CD4-positive, alpha-beta T cell (primary cell): ENCODE data around the gene CASZ1. TPM values are rescaled to one million over a fixed set of nuclear protein-coding genes. Genes with fewer than 3 reads are reported as not detected.

ENCODE experiments used
- ATAC-seq: fragments of 200-7000 bp; cut with Tn5 transposase; one replicate; pipeline ENCODE4 v1.10.0; 2022; ENCODE audit warnings: mild to moderate bottlenecking; ENCODE audit not compliant: poor library complexity
- CTCF ChIA-PET: fragments of 350-600 bp; sonication (Branson Sonifier 250); formaldehyde crosslinking; loops from one replicate; lab custom pipeline; 2021; ENCODE audit warnings: antibody characterized with exemption, inconsistent platforms; lab: Charles Lee
- POLR2A ChIA-PET: fragments of 350-600 bp; sonication (Branson Sonifier 250); formaldehyde crosslinking; loops from one replicate; lab custom pipeline; 2021; ENCODE audit warnings: antibody characterized with exemption, inconsistent platforms; lab: Charles Lee
- DNase-seq, 14 experiments: peaks; one replicate each; pipeline ENCODE4 v3.0.0-alpha.2; 2013 to 2020; ENCODE audit warnings: mixed read lengths in 2 of 14
- H3K27ac ChIP-seq, 2 donors: one replicate each; pipeline versions ENCODE4 v1.5.1 to v1.7.0; 2013; ENCODE audit warnings: low read length in 2 of 2, low read depth in 1 of 2, mild to moderate bottlenecking in 1 of 2
- H3K27me3 ChIP-seq, 2 experiments: 1 replicate in 1 of 2; 2 replicates in 1 of 2; pipeline versions ENCODE4 v1.6.1 to v1.7.0; 2013; ENCODE audit warnings: low read length in 2 of 2, control low read depth in 1 of 2, mild to moderate bottlenecking in 1 of 2, moderate library complexity in 1 of 2; ENCODE audit not compliant: insufficient read depth in 2 of 2, control insufficient read depth in 1 of 2
- H3K36me3 ChIP-seq: one replicate; pipeline ENCODE4 v1.6.1; 2013; ENCODE audit warnings: low read length, control low read depth; ENCODE audit not compliant: insufficient read depth
- H3K4me1 ChIP-seq: one replicate; pipeline ENCODE4 v1.6.1; 2013; ENCODE audit warnings: low read length, control low read depth; ENCODE audit not compliant: insufficient read depth
- H3K4me3 ChIP-seq: one replicate; pipeline ENCODE4 v1.5.1; 2013; ENCODE audit warnings: mild to moderate bottlenecking, low read length, moderate library complexity
- H3K9me3 ChIP-seq, 2 experiments: 1 replicate in 1 of 2; 2 replicates in 1 of 2; pipeline versions ENCODE4 v1.6.1 to v1.7.0; 2013; ENCODE audit warnings: low read length in 2 of 2, mild to moderate bottlenecking in 2 of 2, control low read depth in 1 of 2, moderate library complexity in 1 of 2; ENCODE audit not compliant: control insufficient read depth in 1 of 2, insufficient read depth in 1 of 2
- H3K27ac Mint-ChIP-seq: one replicate; pipeline ENCODE4 v1.8.0; 2020; ENCODE audit warnings: mixed read lengths
- H3K27me3 Mint-ChIP-seq: one replicate; pipeline ENCODE4 v1.8.0; 2021; ENCODE audit warnings: mixed read lengths
- H3K36me3 Mint-ChIP-seq: one replicate; pipeline ENCODE4 v1.8.0; 2021; ENCODE audit warnings: low read depth, mixed read lengths
- H3K4me1 Mint-ChIP-seq: one replicate; pipeline ENCODE4 v1.8.0; 2021; ENCODE audit warnings: low read depth, mixed read lengths
- H3K4me3 Mint-ChIP-seq: one replicate; pipeline ENCODE4 v1.8.0; 2020; ENCODE audit warnings: mild to moderate bottlenecking, mixed read lengths
- H3K9me3 Mint-ChIP-seq: one replicate; pipeline ENCODE4 v1.8.0; 2020; ENCODE audit warnings: mixed read lengths
- CTCF ChIP-seq: fragments of 200-600 bp; IDR thresholded peaks from one replicate; pipeline ENCODE4 v1.8.0; 2022; ENCODE audit warnings: antibody characterized with exemption, mild to moderate bottlenecking
- intact Hi-C, 2 experiments: fragments of 100-400 bp; cut with DNase I in 1 of 2; cut with micrococcal nuclease in 1 of 2; formaldehyde crosslinking; loops; one replicate each; pipeline versions ENCODE4 v1.15.1 to v1.9.0; 2023 to 2025; cut with DNase I, micrococcal nuclease
- total RNA-seq, 174 experiments: library from RNA in 2 of 174; stranded (reverse) in 2 of 174; gene quantifications; one replicate each; pipeline ENCODE4 v1.2.3 and lab custom pipeline; 2021 to 2026

CASZ1 gene
- total RNA-seq, 2 experiments from 2014 or later = 21.8 to 22.8 TPM

GRCh38 chr1:10631811-10632593, 164.4 kb downstream of the CASZ1 start:
- Mint-ChIP-seq H3K4me1 (no peaks in the 10 kb centered on the region), H3K27ac (no peak overlapping the region), H3K4me3 (no peak overlapping the region), H3K27me3 (no peaks in the 10 kb centered on the region), H3K36me3 (peaks cover 7% of the 10 kb centered on the region), H3K9me3 (no peaks in the 10 kb centered on the region)
- Histone ChIP-seq H3K27me3 (no peaks in the 10 kb centered on the region), H3K9me3 (no peaks in the 10 kb centered on the region), H3K27ac (no peak overlapping the region), H3K4me3 (no peak overlapping the region), H3K4me1 (no peaks in the 10 kb centered on the region), H3K36me3 (peaks cover 13% of the 10 kb centered on the region)
- DNase-seq (peak in 1 of 14 experiments; percentile 8), ATAC-seq (no peak)
- CTCF ChIA-PET = no interaction called here
- intact Hi-C loops = loop anchor here (5.0 to 10.0 kb wide), 2 partner anchors 117 to 130 kb away; no protein-coding TSS in a partner anchor
- POLR2A ChIA-PET = no interaction called here
- TF ChIP-seq CTCF = no peak

- POLR2A ChIA-PET = no interaction called here
- no peaks in the 10 kb centered on the region for H3K27me3 Mint-ChIP-seq
- H3K9me3 Mint-ChIP-seq = no peaks in the 10 kb centered on the region
- no peak overlapping the region for H3K4me3 Mint-ChIP-seq
- CTCF ChIA-PET = no interaction called here
- TF ChIP-seq CTCF = no peak
- H3K27me3 ChIP-seq = no peaks in the 10 kb centered on the region
- H3K27ac Mint-ChIP-seq = no peak overlapping the region
- peak in 1 of 14 experiments; percentile 9 for DNase-seq
- H3K9me3 ChIP-seq = no peaks in the 10 kb centered on the region
- ATAC-seq = no peak
- peaks cover 14% of the 10 kb centered on the region for H3K36me3 Mint-ChIP-seq
- intact Hi-C loops = loop anchor here (5.0 to 10.0 kb wide), 2 partner anchors 116 to 129 kb away; no protein-coding TSS in a partner anchor
- H3K4me3 ChIP-seq = no peak overlapping the region
- H3K27ac ChIP-seq = no peak overlapping the region
- H3K4me1 Mint-ChIP-seq = no peaks in the 10 kb centered on the region
- H3K36me3 ChIP-seq = peaks cover 13% of the 10 kb centered on the region
- no peaks in the 10 kb centered on the region for H3K4me1 ChIP-seq
These were observed 165.2 kb downstream of the CASZ1 start for GRCh38 chr1:10631121-10631810.

- Mint-ChIP-seq H3K36me3 (peaks cover 14% of the 10 kb centered on the region), H3K27me3 (no peaks in the 10 kb centered on the region), H3K9me3 (no peaks in the 10 kb centered on the region), H3K4me1 (no peaks in the 10 kb centered on the region), H3K4me3 (no peak overlapping the region), H3K27ac (no peak overlapping the region)
- Histone ChIP-seq H3K36me3 (peaks cover 13% of the 10 kb centered on the region), H3K27me3 (no peaks in the 10 kb centered on the region), H3K4me3 (no peak overlapping the region), H3K4me1 (no peaks in the 10 kb centered on the region), H3K27ac (no peak overlapping the region), H3K9me3 (no peaks in the 10 kb centered on the region)
- POLR2A ChIA-PET = no interaction called here
- no peak for TF ChIP-seq CTCF
- intact Hi-C loops = loop anchor here (5.0 to 10.0 kb wide), 2 partner anchors 116 to 128 kb away; no protein-coding TSS in a partner anchor
- DNase-seq = peak in 1 of 14 experiments; percentile 7
- CTCF ChIA-PET = no interaction called here
- ATAC-seq = no peak
These were observed 165.8 kb downstream of the CASZ1 start for GRCh38 chr1:10630661-10631120.
